Activated CD4-positive, CD25-positive, alpha-beta regulatory T cell treated with anti-CD3 and anti-CD28 coated beads, Interleukin-2, amount 50 U/mL, for 24 hours (primary cell): ENCODE data around the gene MRGPRF.
A peak's percentile ranks its signal among the peaks of the same experiment; 100 is the strongest.

Experiments used
- ATAC-seq, 2 donors: fragments of 150-1000 bp; cut with Tn5 transposase; one replicate each; pipeline ENCODE4 v1.10.0; 2021; ENCODE audit warnings: mild to moderate bottlenecking in 1 of 2, moderate library complexity in 1 of 2

MRGPRF gene

DNA sequence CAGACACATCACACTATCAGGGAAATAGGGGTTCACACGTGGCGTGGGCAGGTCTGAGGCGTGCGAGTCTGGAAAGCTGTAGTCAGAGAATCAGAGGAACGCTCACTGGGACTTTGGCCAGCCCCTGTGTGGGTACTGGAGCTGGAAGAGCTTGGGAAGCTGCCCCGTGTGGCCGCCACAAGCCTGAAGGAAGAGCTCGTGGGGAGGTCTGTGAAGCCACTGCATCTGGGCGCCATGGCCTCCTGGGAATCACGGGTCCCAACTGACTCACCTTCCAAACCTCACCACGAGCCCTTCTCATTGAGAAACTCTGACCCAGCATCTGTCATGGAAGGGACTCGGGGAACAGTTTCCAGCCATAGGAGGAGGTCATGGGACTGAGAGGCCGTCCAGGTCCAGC, 5.9 kb upstream of the MRGPRF start:
- no peak for ATAC-seq

DNA sequence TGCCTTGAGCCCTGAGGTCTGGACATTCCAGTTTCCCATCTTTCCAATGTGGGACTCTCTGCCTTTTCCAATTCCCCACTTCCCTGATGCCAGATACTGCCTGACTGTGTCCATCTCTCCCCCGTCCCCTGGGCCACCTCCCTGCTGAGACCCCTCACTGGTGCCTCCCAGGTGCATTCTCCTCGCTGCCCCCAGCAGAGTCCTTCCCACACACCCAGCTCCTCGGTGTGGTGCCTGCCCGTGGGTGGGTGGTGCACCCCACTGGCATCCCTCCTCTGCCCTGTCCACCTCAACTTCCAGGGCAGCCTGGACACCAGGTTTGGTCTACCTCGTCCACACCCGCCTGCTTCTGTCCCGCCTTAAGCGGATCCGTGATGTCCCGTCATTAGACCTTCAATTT, 4.9 kb upstream of the MRGPRF start:
- ATAC-seq, result no peak

DNA sequence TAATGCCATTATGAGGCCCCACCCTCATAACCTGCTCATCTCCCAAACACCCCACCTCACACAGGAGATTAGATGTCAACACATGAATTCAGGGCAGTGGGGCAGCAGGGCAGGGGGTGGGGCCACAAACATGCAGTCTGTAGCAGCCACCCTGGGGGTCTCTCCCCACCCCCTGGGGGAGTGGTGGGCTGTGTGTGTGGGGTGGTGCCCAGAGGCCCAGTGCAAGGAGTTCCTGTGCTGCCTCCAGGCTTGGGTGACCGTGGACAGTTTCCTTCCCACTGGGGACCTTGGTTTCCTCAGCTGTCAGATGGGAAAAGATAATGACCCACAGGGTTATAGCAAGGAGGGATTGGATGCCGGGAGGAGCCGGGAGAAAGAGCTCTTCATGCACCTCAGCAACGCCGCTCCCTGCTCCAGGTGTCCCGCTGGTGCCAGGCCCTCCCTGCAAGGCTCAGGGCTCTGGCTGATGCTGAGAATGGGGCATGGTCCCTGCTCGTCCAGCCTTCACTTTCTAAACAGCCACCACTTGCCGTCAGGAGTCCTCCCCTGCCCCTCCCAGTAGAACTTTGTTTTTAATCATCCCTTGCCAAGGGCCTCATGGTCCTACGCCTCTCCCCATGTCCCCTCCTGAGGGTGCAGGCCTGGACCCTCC, 2.0 kb upstream of the MRGPRF start:
- ATAC-seq, result no peak

DNA sequence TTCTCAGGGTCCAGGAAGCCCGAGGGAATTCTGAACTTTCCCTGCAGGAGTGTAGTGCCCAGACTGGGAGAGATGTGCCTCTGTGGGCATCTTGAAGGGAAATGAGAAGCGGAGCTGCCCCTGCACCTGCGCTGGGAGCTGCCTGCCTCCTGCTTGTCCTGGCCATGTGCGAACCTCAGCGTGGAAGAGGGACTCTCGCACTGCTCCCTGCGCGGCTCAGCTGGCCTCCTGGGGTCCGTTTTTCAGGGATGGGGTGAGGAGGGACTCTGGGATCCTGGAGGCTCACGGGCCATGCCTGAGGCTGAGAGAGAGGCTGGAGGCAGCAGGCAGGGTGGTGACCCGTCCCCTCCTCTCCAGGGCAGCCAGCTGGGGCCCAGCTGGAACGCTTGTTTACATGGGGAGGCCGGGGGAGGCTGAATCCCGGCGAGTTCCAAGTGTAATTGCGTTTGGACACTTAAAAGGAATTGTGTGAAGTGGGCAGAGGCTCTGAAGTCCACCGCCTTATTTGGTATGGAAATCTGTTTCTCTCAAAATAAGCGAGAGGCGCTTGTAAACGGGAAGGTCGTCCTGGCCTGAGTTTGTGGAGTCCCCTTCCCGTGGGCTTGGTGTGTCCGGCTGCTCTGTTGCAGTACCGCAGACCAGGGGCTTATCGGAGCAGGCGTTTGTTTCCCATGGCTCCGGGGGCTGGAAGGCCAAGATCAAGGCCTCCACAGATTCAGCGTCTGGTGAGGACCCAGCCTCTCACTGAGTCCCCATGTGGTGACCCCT, 1.2 kb upstream of the MRGPRF start:
- no peak for ATAC-seq

DNA sequence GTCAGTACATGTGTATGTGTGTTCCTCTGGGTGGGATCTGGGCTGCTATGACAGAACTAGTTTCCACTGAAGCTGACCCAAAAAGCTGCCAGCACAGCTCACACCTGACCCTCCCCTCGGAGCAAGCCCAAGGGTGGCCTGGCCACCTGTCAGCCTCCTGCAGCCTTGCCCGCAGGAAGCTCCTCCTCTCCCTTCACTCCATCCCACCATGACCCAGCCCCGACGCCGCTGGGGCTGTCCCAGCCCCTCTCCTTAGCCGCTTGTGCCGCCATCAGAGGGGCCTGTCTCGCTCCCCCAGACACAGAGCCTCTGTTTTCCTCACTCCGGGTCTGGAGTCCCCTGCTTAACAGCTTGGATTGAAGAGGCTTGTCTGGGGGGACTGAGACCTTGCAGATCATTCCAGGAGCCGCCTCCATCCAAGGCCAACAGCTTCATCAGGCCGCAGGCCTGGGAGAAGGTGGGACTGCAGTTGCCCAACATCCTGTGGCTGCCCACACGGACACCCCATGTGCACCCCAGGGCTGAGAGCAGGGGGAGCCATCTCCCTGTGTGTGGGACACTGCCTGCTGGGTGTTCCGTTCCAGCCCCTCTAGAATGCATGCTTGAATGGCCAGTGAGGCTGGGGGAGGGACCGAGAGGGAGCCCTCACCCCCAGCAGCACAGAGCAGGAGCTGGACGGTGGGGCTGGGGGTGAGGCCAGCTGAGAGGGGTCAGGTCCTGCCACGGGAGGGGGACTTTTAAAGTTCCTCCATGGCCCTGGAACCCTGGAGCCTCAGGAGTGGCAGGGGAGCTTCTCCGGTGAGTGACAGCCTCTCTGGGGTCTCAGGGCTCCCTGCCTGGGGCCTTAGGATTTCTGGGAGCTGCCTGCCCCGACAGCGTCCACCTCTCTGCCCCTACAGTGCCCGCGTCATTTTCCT, 696 bp downstream of the MRGPRF start:
- no peak for ATAC-seq

DNA sequence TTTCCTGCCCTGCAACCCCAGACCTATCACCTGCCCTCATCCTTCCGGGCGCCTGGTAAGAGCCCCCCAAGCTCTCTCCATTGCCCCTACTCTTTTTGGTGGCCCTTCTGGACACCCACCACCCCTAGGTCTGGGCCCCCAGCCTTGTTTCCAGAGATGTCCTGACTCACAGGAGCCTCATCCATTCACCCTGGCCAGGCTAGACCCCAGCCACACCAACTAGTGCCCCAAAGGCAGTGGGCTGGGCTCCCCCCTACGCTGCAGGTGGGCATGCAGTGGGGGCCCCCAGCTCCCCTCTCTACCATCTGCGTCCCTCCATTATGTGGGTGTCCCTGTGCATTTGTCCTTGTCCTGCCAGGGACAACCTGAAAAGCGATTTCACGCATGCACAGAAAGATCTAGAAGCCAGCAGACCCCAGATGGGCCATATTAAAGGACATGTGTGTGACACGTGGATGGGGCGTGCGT, 1.4 kb downstream of the MRGPRF start:
- ATAC-seq, result no peak

DNA sequence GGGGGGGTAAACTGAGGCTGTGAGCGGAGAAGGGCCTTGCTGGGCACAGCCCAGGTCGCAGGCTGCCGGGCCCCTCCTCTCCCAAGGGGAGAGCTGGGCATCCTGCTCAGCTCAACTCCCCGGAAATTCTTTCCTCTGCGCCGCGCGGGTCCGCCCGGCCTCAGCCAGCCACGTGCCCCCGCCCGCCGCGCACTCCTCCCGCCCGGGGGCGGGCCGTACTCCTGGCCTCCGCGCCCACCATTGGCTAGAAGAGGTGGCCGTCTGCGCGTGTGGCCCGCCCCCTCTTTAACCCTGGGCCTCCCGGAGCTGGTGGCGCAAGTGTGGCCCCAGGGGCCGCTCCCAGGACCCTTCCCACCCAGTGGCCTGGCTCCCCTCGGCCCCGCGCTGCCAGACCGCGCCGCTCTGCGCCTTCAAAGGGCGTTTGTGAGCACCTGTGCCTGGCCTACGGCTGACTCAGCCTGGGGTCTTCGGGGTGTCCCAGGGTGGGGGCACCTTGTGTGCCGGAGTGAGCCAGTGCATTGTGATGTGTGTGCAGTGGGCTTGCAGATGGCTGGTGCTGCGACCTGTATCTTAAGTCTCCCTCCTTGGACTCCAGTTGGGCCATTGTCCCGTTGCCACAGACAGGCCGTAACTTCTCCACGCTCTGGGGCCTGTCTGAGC, 2.0 kb downstream of the MRGPRF start:
- ATAC-seq, result peak; percentile 23 to 50

DNA sequence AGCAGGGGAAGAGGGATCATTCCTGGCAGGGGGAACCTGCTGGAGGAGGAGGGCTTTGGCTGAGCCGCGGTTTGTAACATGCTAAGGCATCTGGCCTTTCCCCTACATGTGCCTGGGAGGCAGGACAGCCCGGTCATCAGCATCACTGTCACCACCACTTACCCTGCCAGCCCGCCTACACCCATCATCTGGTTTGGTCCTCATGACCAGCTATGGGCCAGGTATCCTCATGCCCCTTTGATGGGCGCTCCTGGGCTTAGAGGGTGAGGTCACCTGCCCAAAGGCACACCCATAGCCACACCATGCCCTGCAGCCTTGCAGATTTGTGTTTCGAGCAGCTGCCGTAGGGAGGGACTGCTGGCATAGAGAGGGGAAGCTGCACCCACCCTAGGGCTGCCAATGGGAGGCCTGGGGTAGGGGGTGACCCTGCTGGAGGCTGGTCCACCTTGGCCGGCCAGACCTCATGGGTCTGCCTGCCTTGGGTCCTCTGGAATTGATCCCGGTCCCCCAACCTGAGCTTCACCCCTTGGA, 2.6 kb downstream of the MRGPRF start:
- no peak for ATAC-seq

DNA sequence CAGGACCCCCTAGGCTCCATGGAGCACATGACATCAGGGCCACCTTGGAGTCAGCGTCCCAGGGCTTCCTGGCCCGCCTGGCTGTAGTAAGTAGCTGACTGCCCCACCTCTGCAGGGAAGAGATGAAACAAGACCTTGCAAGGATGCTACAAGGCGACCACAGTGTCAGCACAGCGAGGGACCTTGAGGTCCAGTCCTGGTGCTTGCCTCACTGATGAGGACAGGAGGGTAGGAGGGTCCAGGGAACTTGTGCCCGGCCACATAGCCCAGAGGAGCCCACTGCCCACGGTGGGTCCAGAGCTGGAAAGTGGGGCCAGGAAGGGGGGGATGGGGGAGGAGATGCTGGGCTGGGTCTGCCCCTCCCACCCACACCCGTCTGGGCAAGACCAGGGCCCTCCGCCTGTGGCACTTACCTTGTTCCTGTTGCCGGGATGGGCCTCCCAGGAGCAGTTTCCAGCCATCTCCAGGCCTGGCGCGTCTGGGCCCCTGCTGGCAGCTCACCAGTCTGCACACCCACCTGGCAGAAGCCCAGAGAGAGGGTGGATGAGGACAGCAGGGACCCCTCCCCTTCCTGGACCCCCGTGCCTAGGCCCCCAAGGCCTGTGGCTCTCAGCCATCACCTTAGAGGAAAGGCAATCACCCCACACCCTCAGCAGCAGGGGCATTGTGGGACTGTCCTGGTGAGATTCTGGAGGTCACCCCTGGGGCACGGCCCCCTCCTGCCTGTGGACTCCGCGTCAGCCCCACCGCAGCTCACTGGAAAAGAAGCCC, 3.4 kb downstream of the MRGPRF start:
- no peak for ATAC-seq

DNA sequence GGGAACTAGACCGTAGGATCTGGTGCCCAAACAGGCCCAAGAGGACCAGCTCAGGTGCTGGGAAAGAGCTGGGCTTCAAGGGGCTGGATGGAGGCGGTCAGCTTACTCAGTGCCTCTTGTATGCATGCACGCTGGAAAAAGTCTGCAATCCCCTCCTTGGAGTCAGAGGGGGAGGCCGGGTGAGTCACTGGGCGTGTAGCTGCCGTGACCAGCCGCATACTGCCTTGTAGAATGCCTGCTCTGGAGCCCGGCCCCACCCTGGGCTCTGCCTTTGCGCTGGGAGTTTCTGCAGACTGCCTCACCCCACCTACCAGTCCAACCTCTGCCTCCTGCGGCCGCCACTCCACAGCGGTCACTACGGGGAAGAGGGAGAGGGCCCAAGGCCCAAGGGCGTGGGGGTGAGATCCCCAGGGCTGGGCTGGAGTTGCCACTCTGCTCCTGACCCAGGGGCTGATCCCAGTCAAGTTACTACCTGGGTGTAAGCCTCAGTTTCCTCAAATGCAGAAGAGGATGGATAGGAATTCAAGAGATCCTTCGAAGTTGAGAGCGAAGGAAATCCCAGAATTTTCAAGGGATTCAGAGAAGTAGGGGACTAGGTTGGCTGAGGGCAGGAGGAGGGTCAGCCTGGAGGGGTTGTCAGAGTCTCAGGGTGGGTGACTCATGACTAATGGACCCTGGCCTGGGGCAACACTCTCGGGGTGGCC, 4.2 kb downstream of the MRGPRF start:
- ATAC-seq, result no peak

DNA sequence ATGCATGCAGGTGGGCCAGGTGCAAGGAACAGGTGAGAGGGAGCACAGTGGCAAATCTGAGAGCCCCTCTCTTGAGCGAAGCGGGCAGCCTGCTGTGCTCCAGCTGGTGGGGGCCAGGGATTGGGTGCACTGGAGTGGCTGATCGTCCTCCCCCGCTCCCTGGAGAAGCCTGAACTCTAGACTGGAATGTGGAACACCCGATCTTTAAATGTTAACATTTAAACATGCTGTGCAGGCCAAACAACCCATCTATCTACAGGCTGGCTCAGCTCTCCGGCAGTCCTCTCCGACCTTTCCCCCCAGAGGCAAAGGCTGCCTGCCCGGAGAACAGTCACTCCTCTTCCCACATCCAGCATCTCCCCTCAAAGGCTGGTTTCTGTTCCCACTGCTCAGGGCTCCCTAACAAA, 5.1 kb downstream of the MRGPRF start:
- no peak for ATAC-seq

DNA sequence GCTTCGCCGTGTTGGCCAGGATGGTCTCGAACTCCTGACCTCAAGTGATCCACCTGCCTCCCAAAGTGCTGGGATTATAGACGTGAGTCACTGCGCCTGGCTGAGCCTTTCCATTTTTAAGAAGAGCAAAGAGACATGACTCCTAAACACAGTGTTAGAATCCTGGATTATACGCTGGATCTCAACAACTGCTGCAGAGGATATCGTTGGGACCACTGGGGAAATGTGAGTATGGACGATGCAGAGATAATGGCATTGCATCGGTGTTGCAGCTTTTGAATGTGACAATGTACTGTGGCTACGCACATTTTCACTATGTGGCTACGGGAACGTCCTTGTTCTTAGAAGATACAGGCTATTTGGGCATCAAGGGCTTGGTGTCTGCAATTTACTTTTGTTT, 6.2 kb downstream of the MRGPRF start:
- ATAC-seq, result no peak

DNA sequence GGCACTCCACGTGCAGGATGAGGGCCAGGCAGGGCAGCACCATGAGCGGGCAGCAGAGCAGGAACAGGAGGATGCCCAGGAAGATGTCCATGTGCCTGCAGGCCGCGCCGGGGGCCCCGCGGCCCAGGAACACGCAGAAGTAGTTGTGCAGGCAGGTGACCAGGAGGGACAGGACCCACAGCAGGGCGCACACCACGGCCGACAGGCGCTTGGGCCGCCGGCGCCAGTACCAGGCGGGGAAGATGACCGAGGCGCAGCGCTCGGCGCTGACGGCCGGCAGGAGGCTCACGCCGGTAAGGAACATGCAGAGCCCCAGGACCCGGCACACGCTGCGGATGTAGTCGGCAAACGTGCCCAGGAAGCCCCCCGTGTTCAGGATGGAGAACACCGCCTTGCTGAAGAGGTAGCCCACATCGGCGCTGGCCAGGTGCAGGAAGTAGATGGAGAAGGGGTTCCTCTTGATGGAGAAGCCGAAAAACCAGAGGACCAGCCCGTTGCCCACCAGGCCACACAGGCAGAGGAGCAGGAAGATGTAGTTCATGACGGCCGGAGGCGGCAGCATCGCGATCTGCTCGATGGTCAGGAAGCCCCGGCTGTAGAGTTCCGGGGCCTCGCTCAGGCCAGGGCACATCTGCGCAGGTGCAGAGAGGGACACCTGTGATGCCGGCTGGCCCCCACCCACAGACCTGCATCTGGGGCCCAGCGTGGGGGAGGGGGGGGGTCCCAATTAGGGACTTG, 7.2 kb downstream of the MRGPRF start:
- ATAC-seq, result no peak

DNA sequence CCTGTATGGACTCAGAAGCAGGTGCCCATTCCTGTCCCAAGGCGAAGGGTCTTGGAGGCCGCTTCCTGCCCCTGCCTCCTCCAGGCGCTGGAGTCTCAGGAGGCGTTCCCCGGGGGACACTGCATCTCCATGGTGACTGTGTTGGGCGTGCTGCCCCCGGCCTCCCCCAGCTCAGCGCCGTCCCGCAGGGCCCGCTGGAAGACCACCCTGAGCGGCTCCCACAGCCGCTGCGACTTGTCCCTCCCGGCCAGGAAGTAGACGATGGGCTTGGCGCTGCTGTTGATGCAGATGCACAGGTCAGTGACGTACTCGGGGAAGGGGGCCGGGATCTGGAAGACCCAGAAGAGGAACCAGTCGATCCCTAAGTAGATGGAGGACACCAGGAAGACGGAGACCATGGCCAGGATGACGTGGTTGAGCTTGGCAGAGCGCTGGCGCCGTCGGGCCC, 7.8 kb downstream of the MRGPRF start:
- ATAC-seq, result no peak

DNA sequence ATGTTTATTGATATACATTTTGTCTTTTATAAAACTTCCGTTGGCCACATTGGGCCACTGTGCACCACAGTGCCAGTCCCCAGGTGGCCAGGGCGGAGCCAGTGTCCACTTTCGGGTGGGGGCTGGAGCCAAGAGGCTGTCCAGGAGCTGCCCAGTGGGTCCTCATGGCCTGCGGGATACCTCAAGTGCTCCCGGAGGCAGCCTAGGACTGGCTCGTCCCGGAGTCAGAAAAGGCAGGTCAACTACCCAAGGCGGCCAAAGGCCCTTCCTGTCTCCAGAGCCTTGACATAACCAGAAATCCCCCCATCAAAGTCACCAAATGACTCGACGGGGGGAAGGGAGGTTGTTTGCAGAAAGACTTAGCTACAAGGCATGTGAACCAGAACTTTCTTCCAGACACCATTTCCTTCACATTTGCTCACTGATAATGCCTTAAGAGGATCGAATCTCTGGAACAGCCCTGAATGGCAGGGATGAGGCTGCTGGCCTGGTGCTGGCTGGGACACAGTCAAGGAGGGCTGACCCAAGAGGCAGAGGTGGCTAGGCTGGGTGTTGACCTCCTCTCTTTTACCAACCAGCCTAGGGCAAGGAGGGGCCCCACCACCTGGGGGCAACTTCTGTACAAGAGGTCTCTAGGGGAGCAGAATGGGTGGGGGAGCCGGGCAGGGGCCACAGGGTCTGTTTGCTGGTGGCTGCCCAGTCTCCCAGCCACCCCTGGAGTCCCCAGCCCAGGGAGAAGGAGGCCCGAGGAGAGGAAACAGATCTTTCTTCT, 8.4 kb downstream of the MRGPRF start:
- ATAC-seq, result no peak

DNA sequence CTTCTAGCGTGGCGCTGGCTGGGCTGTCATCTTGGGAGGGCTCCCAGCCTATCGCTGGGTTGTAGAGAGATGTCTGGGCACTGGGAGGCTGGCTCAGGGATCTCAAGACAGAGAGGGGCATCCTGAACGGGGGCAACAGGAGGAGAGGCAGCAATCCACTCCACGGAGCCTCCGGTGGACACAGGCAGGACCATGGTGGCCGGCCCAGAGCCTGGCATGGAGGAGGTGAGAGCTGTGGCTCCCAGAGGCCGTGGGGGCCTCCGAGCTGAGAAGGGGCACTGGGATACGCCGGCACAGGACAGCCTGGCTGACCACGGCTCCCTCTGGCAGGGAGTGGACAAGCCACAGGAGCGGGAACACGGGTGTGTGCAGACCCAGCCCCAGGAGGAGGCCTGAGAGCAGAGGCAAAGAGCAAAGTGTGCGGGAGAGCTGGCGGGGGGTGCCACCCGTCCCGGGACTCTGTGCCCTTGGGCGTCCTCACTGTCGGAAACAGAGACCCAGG, 9.1 kb downstream of the MRGPRF start:
- no peak for ATAC-seq

DNA sequence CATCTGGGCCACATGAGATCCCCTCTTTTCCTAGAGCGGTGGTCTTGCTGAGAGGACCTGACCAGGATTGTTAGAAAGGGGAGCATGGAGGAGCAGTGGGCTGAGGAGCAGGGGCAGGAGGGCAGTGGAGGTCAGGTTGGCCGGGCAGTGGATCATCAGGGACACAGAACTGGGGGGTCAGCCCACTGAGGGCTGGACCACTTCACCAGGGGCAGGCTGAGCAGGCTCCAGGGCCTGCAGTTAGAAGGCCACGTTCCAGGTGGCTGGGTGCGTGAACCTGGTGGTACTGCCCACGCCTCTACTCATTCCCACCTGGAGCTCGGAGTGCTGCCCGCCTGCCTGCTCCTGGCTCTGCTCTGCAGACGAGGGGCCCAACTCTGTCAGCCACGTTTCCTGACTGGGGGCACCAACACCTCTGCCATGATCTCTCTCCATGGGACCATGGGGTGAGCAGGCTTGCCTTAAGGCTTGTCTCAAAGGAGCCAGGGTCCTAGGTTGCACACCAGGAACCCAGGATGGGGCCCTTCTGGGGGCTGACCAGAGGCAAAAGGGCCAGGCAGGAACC, 9.7 kb downstream of the MRGPRF start:
- no peak for ATAC-seq

DNA sequence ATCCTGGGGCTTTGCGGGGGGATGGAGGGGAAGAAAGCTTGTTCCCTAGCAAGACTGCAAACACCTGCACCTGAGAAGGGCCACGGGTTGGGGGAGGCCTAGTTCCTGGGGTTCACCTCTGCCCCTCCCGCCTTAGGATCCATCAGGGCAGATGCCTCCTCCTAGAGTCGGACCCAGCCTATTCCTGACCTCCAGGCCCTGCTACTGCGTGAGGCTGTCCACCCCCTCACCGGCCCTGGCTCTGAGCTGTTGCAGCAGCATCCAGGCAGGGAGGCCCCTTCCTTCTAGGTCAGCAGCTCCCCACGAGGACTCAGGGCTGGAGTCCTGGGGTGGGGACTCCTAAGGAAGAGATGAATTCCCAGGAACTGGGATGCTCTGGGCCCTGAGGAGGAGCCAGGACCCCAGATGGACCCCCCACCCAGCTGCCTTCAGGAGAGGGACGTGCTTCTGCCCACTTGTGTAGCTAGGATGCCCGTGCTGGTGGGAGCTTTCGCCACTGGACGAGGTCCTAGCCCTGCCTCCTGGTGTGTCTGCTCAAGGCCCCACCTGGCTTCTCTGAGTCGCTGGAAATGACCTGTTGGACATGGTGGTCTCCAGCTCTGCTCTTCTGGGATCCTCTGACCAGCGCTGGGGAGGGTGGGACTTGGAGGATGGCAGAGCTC, 10.3 kb downstream of the MRGPRF start:
- no peak for ATAC-seq
